GM10847 (cell line): ENCODE data around the gene C2CD2L.

Experiments used
- POLR2A ChIP-seq: IDR thresholded peaks from 2 replicates; pipeline ENCODE4 v1.6.1; 2011; ENCODE audit not compliant: insufficient read length; ENCODE audit errors: extremely low read depth

The C2CD2L gene

DNA sequence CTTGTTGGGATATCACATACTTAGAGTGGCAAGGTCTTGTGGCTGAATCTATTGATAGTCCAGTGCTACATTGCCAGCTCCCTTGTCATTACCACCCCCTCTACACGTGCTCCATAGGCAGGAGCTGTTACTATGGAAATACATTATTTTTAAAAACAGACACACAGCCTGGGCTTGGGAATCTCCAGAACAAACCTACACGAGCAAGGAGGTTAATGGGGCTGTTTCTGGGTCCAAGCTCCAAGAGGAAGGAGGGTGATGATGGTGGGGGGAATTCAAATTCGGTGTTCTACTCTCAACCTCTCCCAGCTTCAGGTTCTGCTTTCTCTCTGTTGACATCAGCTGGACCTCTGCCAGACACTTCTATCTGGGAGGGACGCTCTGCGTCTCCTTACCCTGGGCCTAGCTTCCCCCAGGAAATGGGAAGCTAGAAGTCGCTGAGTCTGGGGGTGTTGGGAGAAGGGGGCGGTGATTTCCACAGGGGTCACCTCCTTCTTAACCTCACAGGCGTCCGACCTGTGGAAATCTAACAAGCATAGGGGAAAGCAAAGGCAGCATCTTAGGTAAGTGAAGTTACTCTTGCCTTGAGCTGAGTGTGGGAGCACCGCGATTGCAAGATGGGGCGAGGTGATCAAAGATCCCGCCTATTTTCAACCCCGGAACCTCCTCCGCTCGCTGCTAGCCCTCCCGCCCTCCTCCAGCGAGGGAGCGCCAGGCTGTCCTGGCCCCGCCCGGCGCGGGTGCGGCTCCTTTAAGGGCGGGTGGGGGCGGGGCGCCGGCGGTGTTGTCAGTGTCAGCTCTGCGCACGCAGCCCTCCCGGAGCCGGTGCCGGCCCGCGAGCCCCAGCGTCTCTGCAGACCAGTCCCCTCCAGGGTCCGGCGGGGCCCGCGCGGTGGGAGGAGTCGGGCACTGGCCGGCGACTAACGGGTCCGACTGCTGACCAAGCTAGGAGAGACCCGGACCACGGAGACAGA lies at the start of gene C2CD2L:
Gene C2CD2L, plus strand, starts transcription at position 781 of the 974 bp plus-strand sequence. CDS start 398 bp downstream, outside the sequence.
- TF ChIP-seq POLR2A: peak; percentile 33

DNA sequence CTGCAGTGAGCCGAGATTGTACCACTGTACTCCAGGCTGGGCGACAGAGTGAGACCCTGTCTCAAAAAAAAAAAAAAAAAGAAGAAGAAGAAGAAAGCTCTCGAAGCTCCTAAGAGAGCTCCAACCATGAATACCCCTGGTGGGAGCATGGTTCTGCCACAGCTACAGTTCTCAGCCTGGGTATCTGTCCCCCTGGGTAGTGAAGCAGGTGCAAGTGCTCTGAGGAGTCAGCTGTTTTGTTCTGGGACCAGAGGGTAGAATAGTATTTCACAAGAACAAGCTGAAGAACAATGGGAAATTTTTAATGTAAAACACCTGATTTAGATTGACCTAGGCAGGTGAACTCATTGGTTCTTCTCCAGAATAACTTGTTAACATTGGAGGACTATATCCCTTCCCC lies 45.9 kb upstream of the C2CD2L start:
- TF ChIP-seq POLR2A: no peak

DNA sequence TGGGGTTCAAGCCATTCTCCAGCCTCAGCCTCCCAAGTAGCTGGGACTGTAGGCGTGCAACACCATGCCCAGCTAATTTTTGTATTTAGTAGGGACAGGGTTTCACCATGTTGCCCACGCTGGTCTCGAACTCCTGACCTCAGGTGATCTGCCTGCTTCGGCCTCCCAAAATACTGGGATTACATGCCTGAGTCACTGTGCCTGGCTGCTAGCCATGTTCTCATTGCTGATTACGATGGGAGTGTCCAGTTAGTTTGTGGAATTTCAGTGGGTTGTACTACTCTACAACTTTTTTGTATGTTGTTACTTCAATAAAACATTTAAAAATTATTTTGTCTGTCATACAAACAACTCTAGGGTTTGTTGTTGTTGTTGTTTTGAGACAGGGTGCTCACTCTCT lies 44.4 kb upstream of the C2CD2L start:
- TF ChIP-seq POLR2A: no peak

DNA sequence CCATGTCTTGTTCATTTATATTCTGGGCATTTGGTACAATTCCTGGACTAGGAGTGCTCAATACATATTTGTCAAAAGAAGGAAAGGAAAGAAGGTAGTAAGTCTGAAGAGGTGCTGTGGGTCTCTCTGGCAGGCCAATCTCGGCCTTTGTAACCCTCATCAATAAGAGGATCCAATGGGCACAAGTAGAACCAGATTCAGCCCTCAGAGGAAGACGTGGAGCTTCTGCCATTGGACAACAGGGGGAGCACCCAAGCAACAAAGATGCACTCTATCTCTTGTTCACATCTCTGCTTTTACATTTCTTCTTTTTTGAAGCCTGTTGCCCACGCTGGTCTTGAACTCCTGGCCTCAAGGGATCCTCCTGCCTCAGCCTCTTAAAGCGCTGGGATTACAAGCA lies 41.8 kb upstream of the C2CD2L start:
- TF ChIP-seq POLR2A: no peak

DNA sequence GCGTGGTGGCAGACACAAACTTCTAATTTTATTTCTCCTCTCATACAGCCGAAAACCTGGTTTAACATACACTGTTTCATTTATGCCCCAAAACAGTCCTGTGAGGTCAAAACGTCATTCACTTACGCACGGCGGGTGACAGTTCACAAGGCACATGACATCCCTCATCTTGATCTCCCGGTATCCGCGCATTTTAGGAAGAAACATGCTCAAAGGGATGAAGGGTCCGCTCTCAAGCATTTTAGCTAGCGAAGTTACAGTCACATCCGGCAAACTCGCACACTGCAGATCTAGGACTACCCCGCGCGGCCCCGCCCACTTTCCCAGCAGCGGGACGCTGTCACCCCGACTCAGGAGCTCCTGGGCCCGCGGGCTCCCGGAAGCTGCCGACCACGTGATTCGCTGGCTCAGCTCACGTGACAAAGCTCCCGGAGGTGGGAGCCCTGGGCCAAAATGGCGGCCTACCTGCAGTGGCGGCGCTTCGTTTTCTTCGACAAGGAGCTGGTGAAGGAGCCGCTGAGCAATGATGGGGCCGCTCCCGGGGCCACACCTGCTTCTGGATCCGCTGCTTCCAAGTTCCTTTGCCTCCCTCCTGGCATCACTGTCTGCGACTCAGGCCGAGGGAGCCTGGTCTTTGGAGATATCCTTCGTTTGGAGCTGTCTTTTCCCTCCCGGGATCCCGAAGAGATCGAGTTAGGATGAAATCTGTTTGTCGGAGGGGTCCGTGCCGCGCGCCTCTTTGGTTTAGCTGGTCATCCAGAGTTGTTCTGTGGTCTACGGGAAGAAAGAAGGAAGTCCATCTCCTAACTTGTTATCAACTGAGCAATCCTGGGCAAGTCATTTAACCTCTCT lies 39.5 kb upstream of the C2CD2L start, which contains the start of gene VPS11:
Gene VPS11, plus strand, starts transcription at position 448 of the 852 bp plus-strand sequence. Its CDS starts 6 bp downstream, at position 454.
- TF ChIP-seq POLR2A: peak; percentile 82

DNA sequence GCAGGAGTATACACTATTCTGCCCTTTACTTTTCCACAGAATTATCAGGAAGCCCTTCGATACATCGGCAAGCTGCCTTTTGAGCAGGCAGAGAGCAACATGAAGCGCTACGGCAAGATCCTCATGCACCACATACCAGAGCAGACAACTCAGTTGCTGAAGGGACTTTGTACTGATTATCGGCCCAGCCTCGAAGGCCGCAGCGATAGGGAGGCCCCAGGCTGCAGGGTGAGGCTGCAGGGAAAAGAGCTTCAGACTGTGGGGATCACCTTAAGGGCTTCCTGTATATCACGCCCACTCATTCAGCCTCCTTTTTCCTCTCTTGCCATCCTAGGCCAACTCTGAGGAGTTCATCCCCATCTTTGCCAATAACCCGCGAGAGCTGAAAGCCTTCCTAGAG lies 29.3 kb upstream of the C2CD2L start:
- TF ChIP-seq POLR2A: no peak

DNA sequence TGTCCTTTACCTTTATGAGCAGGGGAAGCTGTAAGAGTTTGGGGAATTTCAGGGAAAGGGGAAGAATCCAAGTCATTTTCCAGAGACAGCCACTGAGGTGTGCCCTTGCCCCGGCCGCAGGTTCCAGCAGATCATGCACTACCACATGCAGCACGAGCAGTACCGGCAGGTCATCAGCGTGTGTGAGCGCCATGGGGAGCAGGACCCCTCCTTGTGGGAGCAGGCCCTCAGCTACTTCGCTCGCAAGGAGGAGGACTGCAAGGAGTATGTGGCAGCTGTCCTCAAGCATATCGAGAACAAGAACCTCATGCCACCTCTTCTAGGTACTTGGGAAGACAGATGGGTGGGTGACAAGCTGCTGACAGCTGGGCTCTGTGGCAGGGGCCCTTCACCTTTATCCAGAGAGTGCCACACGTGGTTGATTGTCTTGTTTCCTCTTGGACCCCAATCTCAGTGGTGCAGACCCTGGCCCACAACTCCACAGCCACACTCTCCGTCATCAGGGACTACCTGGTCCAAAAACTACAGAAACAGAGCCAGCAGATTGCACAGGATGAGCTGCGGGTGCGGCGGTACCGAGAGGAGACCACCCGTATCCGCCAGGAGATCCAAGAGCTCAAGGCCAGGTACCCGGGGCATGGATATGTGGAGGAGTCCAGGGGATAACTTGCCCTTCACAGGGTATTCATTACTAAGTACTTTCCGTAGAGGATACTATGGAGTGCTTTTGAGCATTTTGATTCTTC lies 28.3 kb upstream of the C2CD2L start:
- no peak for TF ChIP-seq POLR2A

DNA sequence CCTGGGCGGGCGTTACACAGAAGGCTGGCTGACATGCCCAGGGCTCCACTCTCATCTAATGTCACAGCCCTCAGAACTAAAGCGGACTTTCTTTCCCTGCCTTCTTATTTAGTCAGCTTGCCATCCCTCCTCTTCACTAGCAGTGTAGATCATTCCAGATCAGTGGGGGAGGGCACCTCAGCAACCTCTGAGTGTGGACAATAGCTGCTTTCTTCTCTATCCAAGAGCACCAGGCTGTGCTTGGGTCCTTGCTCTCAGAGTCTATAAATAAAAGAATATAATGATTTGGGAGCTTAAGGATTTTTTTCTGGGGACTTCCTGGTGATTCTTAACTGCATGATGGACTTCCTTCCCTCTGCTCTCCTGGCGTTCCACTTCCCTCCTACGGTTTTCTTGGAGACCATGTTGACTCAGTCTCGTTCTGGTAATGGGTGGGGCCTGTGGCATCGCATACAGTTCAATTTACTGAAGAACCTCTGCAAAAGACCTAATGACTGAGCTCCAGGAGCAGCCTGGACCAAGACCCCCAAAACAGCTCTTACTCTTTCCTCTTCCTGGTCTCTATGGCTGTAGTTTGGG lies 25.4 kb upstream of the C2CD2L start:
- TF ChIP-seq POLR2A: no peak

DNA sequence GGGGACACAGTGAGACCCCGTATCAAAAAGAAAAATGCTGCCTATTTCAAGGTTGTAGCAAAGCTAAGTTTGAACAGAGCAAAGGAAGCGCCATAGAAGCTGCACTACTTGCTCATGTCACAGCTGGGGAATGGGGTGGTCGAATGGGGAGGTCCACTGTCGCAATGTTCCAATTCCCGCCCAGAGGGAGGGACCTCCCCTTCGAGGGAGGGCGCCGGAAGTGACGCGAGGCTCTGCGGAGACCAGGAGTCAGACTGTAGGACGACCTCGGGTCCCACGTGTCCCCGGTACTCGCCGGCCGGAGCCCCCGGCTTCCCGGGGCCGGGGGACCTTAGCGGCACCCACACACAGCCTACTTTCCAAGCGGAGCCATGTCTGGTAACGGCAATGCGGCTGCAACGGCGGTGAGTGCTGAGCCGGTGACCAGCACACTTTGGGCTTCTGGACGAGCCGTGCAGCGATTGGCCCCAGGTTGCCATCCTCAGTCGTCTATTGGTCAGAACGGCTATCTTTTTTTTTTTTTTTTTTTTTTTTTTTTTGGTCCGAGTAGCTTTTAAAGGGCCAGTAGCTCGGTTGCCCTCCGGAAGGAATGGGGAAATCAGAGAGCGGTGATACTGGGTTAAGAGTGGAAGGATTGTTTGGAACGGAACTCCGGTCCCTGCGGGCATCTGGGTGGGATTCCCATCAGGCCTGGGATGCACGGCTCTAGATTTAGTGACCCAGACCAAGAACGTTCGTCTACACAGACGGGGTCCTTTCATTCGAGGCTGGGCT lies 22.3 kb upstream of the C2CD2L start, which contains the start of gene HMBS:
Gene HMBS, plus strand, starts transcription at position 219 of the 774 bp plus-strand sequence. Its CDS starts 153 bp downstream, at position 372.
- TF ChIP-seq POLR2A: peak; percentile 51

DNA sequence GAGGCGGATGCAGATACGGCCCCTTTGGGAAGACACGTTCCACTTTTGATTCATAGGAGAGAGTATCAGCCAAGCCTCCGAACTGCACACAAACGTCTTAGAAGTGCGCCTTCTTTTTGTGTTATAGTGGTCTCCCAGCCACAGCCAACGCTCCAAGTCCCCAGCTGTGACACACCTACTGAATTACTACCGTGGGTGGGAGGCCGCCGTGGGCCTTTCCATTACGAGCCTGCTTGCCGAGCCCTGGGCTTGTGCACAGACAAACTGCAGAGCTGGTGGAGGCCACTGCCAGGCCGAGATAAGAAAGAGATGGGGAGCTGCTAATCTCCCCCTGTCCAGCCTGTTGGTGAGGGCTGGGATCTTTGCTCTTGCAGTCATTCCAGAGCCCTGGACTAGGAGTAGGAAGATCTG lies 21.7 kb upstream of the C2CD2L start:
- no peak for TF ChIP-seq POLR2A

DNA sequence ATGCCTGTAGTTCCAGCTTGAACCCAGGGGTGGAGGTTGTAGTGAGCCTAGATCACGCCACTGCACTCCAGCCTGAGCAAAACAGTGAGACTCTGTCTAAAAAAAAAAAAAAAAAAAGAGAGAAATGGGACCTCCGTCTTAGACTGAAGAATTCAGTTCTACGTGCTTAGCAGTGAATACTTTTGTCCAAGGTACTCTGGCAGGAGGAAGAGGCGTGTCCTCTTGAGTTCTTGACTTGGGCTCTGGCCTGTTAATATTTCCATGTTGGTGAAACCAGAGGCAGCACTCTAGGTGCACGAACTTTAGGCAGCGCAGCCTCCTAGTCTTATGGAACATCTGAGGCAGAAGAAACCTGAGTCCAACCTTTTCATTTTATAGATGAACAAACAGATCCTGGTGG lies 20.0 kb upstream of the C2CD2L start:
- TF ChIP-seq POLR2A: no peak

DNA sequence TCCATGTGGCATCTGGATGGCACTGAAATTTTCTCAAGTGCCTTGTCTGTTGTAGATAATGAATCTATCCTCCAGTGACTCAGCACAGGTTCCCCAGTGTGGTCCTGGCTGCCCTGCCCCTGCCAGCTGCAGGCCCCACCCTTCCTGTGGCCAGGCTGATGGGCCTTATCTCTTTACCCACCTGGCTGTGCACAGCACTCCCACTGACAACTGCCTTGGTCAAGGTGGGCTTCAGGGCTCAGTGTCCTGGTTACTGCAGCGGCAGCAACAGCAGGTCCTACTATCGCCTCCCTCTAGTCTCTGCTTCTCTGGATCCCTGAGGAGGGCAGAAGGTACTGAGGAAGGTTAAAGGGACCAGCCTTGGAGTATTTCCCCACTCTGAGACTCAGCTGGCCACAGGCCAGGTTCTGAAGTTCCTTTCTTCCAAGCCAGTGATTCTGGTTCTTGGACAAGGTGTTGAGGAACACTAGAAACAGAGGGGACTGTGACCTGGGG lies 19.4 kb upstream of the C2CD2L start:
- TF ChIP-seq POLR2A: no peak

DNA sequence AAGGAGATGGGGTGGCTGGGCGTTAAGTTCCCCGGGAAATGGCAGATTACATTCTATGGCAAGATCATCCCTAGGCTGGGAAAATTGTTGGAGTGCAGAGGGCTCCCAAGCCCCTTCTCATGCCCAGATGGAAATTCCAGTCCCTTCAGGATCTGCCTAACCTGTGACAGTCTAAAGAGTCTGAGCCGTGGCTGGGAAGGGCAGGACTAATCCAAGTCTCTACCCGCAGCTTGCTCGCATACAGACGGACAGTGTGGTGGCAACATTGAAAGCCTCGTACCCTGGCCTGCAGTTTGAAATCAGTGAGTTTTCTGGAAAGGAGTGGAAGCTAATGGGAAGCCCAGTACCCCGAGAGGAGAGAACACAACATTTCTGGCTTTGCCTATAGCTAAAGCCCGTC lies 18.7 kb upstream of the C2CD2L start:
- TF ChIP-seq POLR2A: no peak

DNA sequence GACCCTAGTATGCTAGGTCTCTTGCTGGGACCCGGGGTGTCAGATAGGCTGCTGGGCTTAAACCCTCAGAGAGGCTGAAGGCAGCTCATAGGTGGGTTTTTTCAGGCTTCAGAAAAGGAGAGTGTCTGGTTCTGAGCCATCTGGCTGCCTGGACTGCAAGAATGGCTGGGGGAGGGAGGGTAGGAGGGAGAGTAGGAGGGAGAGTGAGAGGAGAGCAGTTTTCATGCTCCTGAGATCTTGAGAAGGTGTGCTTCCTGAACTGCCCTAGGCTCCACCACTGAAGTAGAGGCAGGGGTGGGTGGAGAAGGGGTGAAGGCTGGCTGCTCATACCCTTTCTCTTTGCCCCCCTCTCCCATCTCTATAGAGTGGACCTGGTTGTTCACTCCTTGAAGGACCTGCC lies 17.8 kb upstream of the C2CD2L start:
- no peak for TF ChIP-seq POLR2A
